DND-41 (cell line): Measurements from ENCODE around the gene LRRTM4.

ENCODE experiments used
- ATAC-seq: fragments of 200-7000 bp; cut with Tn5 transposase; 3 replicates; pipeline ENCODE4 v1.9.1; 2021; ENCODE audit warnings: low read depth; ENCODE audit not compliant: insufficient read depth
- DNase-seq: peaks from one replicate; pipeline ENCODE4 v3.0.0-alpha.2; 2020
- H2AFZ ChIP-seq: 2 replicates; pipeline ENCODE4 v1.6.0; 2012; ENCODE audit warnings: low read depth, low read length
- H3K27ac ChIP-seq: 2 replicates; pipeline ENCODE4 v1.5.1; 2012; ENCODE audit warnings: low read length, inconsistent platforms
- H3K27me3 ChIP-seq: fragments of 200-600 bp; sonication (generic); 2 replicates; pipeline ENCODE4 v1.6.0; 2012; ENCODE audit warnings: low read length, mild to moderate bottlenecking, inconsistent platforms; ENCODE audit not compliant: insufficient read depth, poor library complexity
- H3K36me3 ChIP-seq: 2 replicates; pipeline ENCODE4 v1.5.1; 2012; ENCODE audit warnings: low read length, inconsistent platforms; ENCODE audit not compliant: insufficient read depth
- H3K4me1 ChIP-seq: 2 replicates; pipeline ENCODE4 v1.5.1; 2012; ENCODE audit warnings: mild to moderate bottlenecking, low read length; ENCODE audit not compliant: insufficient read depth
- H3K4me2 ChIP-seq: 2 replicates; pipeline ENCODE4 v1.6.0; 2012; ENCODE audit warnings: mild to moderate bottlenecking, moderate library complexity, low read length, inconsistent platforms; ENCODE audit not compliant: insufficient read depth
- H3K4me3 ChIP-seq, 2 experiments: fragments of 200-600 bp in 1 of 2; shearing (Covaris generic) in 1 of 2; 2 replicates each; pipeline ENCODE4 v1.5.1; 2012 to 2016; ENCODE audit warnings: inconsistent platforms in 2 of 2, low read length in 2 of 2, mild to moderate bottlenecking in 2 of 2, low read depth in 1 of 2, moderate library complexity in 1 of 2
- H3K79me2 ChIP-seq: 2 replicates; pipeline ENCODE4 v1.6.0; 2012; ENCODE audit warnings: low read length, inconsistent platforms; ENCODE audit not compliant: insufficient read depth
- H3K9ac ChIP-seq: 2 replicates; pipeline ENCODE4 v1.6.0; 2012; ENCODE audit warnings: low read depth, mild to moderate bottlenecking, inconsistent platforms, low read length, moderate library complexity
- H3K9me3 ChIP-seq: 2 replicates; pipeline ENCODE4 v1.5.1; 2012; ENCODE audit warnings: low read length, moderate library complexity, mild to moderate bottlenecking, inconsistent platforms; ENCODE audit not compliant: insufficient read depth, severe bottlenecking
- H4K20me1 ChIP-seq: 2 replicates; pipeline ENCODE4 v1.6.0; 2012; ENCODE audit warnings: low read length; ENCODE audit not compliant: insufficient read depth
- EZH2 ChIP-seq: IDR thresholded peaks from 3 replicates; pipeline ENCODE4 v1.6.1; 2012; ENCODE audit warnings: borderline replicate concordance, low read depth, mild to moderate bottlenecking, moderate library complexity, low read length, inconsistent platforms; ENCODE audit not compliant: severe bottlenecking
- TF ChIP-seq, protein P1 (sequence below): IDR thresholded peaks from 2 replicates; pipeline ENCODE4 v1.5.1; 2012; ENCODE audit warnings: borderline replicate concordance, low read length, moderate library complexity, mild to moderate bottlenecking; ENCODE audit not compliant: poor library complexity, severe bottlenecking; ENCODE audit errors: extremely low read depth

The LRRTM4 gene

DNA sequence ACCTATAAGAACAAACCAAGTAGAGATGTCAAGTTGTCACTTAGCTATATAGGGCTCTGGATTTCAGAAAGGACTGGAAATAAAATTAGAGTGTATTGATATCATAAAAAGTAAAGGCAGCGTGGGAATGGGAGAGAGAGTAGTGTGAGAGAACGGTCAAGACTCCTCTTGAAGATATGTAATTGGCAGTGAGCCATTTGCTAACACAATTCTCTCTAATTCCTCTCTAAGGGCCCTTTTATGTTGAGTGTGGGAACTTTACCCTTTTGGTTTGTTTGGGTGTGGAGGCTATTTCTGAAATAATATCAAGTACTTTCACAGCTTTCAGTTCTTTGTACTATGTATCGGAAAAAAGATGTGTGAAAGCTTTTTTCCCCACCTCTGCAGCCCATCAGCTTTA is 196.8 kb downstream of the LRRTM4 start:
- H3K36me3 ChIP-seq = no peaks in the 10 kb centered on the region
- H2AFZ ChIP-seq = no peak overlapping the region
- TF ChIP-seq, protein P1, sequence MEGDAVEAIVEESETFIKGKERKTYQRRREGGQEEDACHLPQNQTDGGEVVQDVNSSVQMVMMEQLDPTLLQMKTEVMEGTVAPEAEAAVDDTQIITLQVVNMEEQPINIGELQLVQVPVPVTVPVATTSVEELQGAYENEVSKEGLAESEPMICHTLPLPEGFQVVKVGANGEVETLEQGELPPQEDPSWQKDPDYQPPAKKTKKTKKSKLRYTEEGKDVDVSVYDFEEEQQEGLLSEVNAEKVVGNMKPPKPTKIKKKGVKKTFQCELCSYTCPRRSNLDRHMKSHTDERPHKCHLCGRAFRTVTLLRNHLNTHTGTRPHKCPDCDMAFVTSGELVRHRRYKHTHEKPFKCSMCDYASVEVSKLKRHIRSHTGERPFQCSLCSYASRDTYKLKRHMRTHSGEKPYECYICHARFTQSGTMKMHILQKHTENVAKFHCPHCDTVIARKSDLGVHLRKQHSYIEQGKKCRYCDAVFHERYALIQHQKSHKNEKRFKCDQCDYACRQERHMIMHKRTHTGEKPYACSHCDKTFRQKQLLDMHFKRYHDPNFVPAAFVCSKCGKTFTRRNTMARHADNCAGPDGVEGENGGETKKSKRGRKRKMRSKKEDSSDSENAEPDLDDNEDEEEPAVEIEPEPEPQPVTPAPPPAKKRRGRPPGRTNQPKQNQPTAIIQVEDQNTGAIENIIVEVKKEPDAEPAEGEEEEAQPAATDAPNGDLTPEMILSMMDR = no peak
- TF ChIP-seq EZH2 = no peak
- no peak for ATAC-seq
- no peak overlapping the region for H3K4me3 ChIP-seq
- H3K4me1 ChIP-seq = no peaks in the 10 kb centered on the region
- no peaks in the 10 kb centered on the region for H3K27me3 ChIP-seq
- H3K79me2 ChIP-seq = no peaks in the 10 kb centered on the region
- no peak overlapping the region for H3K9ac ChIP-seq
- no peak overlapping the region for H3K4me2 ChIP-seq
- H3K27ac ChIP-seq = no peak overlapping the region
- DNase-seq = no peak
- H3K9me3 ChIP-seq = no peaks in the 10 kb centered on the region
- H4K20me1 ChIP-seq = no peaks in the 10 kb centered on the region

- ATAC-seq (no peak), DNase-seq (no peak)
- Histone ChIP-seq H3K79me2 (no peaks in the 10 kb centered on the region), H3K4me1 (no peaks in the 10 kb centered on the region), H4K20me1 (no peaks in the 10 kb centered on the region), H3K9ac (no peak overlapping the region), H3K27me3 (no peaks in the 10 kb centered on the region), H3K27ac (no peak overlapping the region), H2AFZ (no peak overlapping the region), H3K9me3 (no peaks in the 10 kb centered on the region), H3K4me2 (no peak overlapping the region), H3K4me3 (no peak overlapping the region), H3K36me3 (no peaks in the 10 kb centered on the region)
- TF ChIP-seq EZH2 = no peak
- TF ChIP-seq, protein P1 = no peak
Observed at GRCh38 chr2:77322431-77322830, 199.7 kb downstream of the LRRTM4 start.

DNA sequence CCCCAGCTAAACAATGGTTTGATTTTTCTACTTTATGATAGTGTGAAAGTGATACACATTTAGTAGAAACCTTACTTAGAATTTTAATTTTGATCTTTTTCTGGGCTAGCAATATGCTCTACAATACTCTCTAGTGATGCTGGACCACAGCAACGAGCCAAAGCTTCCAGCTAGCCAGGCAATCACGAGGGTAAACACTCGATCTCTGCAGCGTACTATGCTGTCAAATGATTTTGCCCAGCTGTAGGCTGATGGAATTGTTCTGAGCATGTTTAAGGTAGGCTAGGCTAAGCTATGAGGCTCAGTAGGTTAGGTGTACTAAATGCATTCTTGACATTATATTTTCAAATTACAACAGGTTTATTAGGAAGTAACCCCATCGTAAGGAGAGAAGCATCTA is 207.5 kb downstream of the LRRTM4 start:
- no peaks in the 10 kb centered on the region for H3K27me3 ChIP-seq
- no peak overlapping the region for H3K4me2 ChIP-seq
- H3K36me3 ChIP-seq = no peaks in the 10 kb centered on the region
- TF ChIP-seq EZH2 = no peak
- TF ChIP-seq, protein P1 = no peak
- H3K4me1 ChIP-seq = no peaks in the 10 kb centered on the region
- no peak overlapping the region for H2AFZ ChIP-seq
- DNase-seq = no peak
- no peaks in the 10 kb centered on the region for H3K79me2 ChIP-seq
- ATAC-seq = no peak
- no peaks in the 10 kb centered on the region for H4K20me1 ChIP-seq
- no peak overlapping the region for H3K27ac ChIP-seq
- no peak overlapping the region for H3K4me3 ChIP-seq
- no peak overlapping the region for H3K9ac ChIP-seq
- H3K9me3 ChIP-seq = no peaks in the 10 kb centered on the region

DNA sequence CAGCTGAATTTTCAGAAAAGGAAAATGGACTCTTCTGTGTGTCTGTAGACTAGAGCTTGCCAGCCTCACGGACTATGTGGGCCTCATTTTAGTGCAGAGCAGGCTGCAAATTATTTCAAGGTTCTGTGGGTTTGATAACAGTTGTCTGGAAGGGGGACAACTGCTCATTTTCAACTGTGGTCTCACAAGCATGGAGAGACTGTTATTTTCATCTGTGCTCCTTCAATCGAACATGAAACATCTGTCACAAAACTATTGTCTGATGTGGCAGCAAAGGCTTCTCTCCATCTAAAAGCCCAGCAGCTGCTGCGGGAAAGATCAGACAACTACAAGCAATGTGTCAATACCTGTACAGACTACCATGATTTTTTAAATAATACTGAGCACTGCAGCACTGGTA is 211.8 kb downstream of the LRRTM4 start:
- Histone ChIP-seq H3K9me3 (no peaks in the 10 kb centered on the region), H3K4me1 (no peaks in the 10 kb centered on the region), H3K79me2 (no peaks in the 10 kb centered on the region), H2AFZ (no peak overlapping the region), H3K36me3 (no peaks in the 10 kb centered on the region), H3K27ac (no peak overlapping the region), H3K9ac (no peak overlapping the region), H3K4me2 (no peak overlapping the region), H3K27me3 (no peaks in the 10 kb centered on the region), H4K20me1 (no peaks in the 10 kb centered on the region), H3K4me3 (no peak overlapping the region)
- no peak for ATAC-seq
- TF ChIP-seq, protein P1 = no peak
- TF ChIP-seq EZH2 = no peak
- no peak for DNase-seq
